ENCODE measurements around the gene TAPBP.
"Not testable (repeated sequence)": the region's sequence is repeated elsewhere in the genome, so short reads cannot be mapped to it uniquely, and the experiment has no call there.

TAPBP gene

GRCh38 chr6:33347816-33348215, 33.9 kb upstream of the TAPBP start:
- no peak for TF ChIP-seq CTCF (IDR thresholded peaks at IDR 0.05)
- Histone ChIP-seq H3K4me1 (no peaks in the 10 kb centered on the region), H3K9ac (no peak overlapping the region), H3K27ac (no peak overlapping the region), H3K79me2 (no peaks in the 10 kb centered on the region), H3K9me3 (ENCODE audit: control insufficient read depth, low read length) (no peaks in the 10 kb centered on the region), H3K4me3 (ENCODE audit: low read depth, low read length) (no peak overlapping the region), H2AFZ (no peak overlapping the region), H3K4me2 (ENCODE audit: low read length) (no peak overlapping the region), H3K27me3 (ENCODE audit: control insufficient read depth, insufficient read depth, low read length) (no peaks in the 10 kb centered on the region), H3K36me3 (ENCODE audit: control insufficient read depth, insufficient read depth, low read length) (no peaks in the 10 kb centered on the region)

- H3K27ac ChIP-seq; H3K4me3 ChIP-seq (ENCODE audit: low read depth, low read length); H3K27me3 ChIP-seq (ENCODE audit: control insufficient read depth, insufficient read depth, low read length); H3K36me3 ChIP-seq (ENCODE audit: control insufficient read depth, insufficient read depth, low read length); H3K4me2 ChIP-seq (ENCODE audit: low read length); H3K4me1 ChIP-seq; H2AFZ ChIP-seq; H3K9ac ChIP-seq; H3K9me3 ChIP-seq (ENCODE audit: control insufficient read depth, low read length); H3K79me2 ChIP-seq: not testable (repeated sequence)
Measured at GRCh38 chr6:33346972-33347371, 33.1 kb upstream of the TAPBP start.

GRCh38 chr6:33344701-33345697, 31.1 kb upstream of the TAPBP start:
- Histone ChIP-seq H3K79me2 (no peaks in the 10 kb centered on the region), H3K36me3 (ENCODE audit: control insufficient read depth, insufficient read depth, low read length) (no peaks in the 10 kb centered on the region), H3K27ac (no peak overlapping the region), H3K9ac (no peak overlapping the region), H3K4me3 (ENCODE audit: low read depth, low read length) (no peak overlapping the region), H3K4me1 (no peaks in the 10 kb centered on the region), H3K9me3 (ENCODE audit: control insufficient read depth, low read length) (no peaks in the 10 kb centered on the region), H2AFZ (peak overlapping the region; percentile 60), H3K4me2 (ENCODE audit: low read length) (no peak overlapping the region), H3K27me3 (ENCODE audit: control insufficient read depth, insufficient read depth, low read length) (no peaks in the 10 kb centered on the region)
- TF ChIP-seq CTCF (IDR thresholded peaks at IDR 0.05) = peak; percentile 72

- Histone ChIP-seq H3K79me2 (no peaks in the 10 kb centered on the region), H3K4me1 (no peaks in the 10 kb centered on the region), H3K27me3 (ENCODE audit: control insufficient read depth, insufficient read depth, low read length) (no peaks in the 10 kb centered on the region), H3K36me3 (ENCODE audit: control insufficient read depth, insufficient read depth, low read length) (no peaks in the 10 kb centered on the region), H3K27ac (no peak overlapping the region), H2AFZ (no peak overlapping the region), H3K4me2 (ENCODE audit: low read length) (no peak overlapping the region), H3K4me3 (ENCODE audit: low read depth, low read length) (no peak overlapping the region), H3K9ac (no peak overlapping the region), H3K9me3 (ENCODE audit: control insufficient read depth, low read length) (no peaks in the 10 kb centered on the region)
- no peak for TF ChIP-seq CTCF (IDR thresholded peaks at IDR 0.05)
Measured at GRCh38 chr6:33343953-33344611, 30.2 kb upstream of the TAPBP start.

GRCh38 chr6:33343606-33343952, 29.7 kb upstream of the TAPBP start:
- H3K9me3 ChIP-seq (ENCODE audit: control insufficient read depth, low read length); H3K4me1 ChIP-seq; H3K9ac ChIP-seq; H3K27ac ChIP-seq; H3K4me3 ChIP-seq (ENCODE audit: low read depth, low read length); H3K79me2 ChIP-seq; H3K36me3 ChIP-seq (ENCODE audit: control insufficient read depth, insufficient read depth, low read length); H3K27me3 ChIP-seq (ENCODE audit: control insufficient read depth, insufficient read depth, low read length); H3K4me2 ChIP-seq (ENCODE audit: low read length); H2AFZ ChIP-seq: not testable (repeated sequence)

All from parathyroid adenoma (tissue), 2 donors.